GM19035 (cell line): Measurements from ENCODE around the gene TNFRSF8.

Source experiments
- ATAC-seq: cut with Tn5 transposase; IDR thresholded peaks from one replicate; pipeline ENCODE4 v1.9.1; 2021; ENCODE audit not compliant: unreplicated experiment

Gene TNFRSF8

GRCh38 chr1:12172042-12172851 is 109.1 kb downstream of the TNFRSF8 start:
- ATAC-seq = no peak

GRCh38 chr1:12173041-12173509 is 110.0 kb downstream of the TNFRSF8 start:
- no peak for ATAC-seq

DNA sequence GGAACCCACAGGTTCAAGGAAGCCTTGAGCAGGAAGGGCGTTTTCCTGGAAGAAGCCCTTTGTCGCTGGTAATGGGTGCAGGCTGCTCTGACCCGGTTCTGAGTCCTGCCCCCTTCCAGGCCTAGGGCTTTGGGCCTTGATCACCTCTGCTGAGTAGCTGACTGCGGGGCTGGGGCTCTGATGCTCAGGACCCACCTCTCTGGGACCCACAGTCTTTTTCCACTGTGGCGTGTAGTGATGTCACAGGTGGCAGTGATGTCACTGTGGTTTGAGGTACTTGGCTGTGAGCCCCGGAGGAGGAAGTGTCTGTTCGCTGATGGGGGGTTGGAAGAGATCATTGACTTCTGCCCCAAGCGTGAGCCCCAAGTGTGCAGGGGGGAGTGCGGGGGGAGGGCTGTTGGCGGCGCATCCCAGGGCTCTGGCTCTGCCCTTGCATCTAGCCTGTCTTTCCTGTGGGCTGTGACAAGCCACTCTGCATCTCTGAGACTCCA is 110.6 kb downstream of the TNFRSF8 start:
- no peak for ATAC-seq

GRCh38 chr1:12174924-12175810 is 112.1 kb downstream of the TNFRSF8 start:
- no peak for ATAC-seq

- no peak for ATAC-seq
Measured at GRCh38 chr1:12176298-12177118, 113.4 kb downstream of the TNFRSF8 start.

- no peak for ATAC-seq
Measured at GRCh38 chr1:12177156-12177998, 114.3 kb downstream of the TNFRSF8 start.

GRCh38 chr1:12177999-12178441 is 114.9 kb downstream of the TNFRSF8 start:
- ATAC-seq = no peak

- ATAC-seq = no peak
Measured at GRCh38 chr1:12178511-12178910, 115.4 kb downstream of the TNFRSF8 start.

DNA sequence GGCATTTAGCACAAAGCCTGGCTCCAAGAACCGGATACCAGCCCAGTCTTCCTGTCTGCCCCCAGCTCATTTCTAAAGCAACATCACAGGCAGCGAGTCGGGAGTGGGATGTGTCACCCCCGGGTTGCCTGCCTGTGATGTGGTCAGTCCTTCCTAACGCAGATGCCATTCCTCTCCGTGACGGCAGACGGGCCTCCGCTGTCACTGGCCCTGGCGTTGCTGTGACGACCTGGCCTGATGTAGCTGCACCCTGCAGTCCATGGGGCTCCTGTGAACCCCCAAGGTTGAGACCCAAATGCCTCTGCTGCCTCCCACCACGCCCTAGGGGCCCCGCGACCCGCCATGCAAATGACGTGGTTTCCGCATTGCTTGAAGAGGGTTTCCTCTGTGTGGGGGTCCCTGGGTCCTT is 116.0 kb downstream of the TNFRSF8 start:
- no peak for ATAC-seq

GRCh38 chr1:12179676-12180075 is 116.6 kb downstream of the TNFRSF8 start:
- ATAC-seq = no peak

GRCh38 chr1:12180315-12180714 is 117.2 kb downstream of the TNFRSF8 start:
- no peak for ATAC-seq

DNA sequence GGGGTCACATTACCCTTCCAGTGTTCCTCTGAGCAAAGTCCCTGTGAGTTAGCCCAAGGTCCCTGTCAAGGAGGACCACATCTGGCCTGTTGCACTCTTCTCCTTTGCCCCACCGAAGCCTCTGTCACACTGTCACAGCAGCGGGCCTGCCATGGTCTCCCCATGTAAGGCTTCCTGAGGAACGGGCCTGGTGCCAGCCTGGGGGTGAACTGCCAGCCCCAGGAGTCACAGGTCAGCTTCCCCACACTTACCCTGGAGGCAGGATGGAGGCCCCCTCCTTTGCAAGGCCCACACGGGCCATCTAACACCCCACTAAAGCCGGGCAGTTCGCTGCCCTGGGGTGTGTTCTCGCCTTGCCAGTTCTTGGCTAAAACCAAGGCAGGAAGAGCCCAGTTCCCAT is 117.8 kb downstream of the TNFRSF8 start:
- no peak for ATAC-seq

DNA sequence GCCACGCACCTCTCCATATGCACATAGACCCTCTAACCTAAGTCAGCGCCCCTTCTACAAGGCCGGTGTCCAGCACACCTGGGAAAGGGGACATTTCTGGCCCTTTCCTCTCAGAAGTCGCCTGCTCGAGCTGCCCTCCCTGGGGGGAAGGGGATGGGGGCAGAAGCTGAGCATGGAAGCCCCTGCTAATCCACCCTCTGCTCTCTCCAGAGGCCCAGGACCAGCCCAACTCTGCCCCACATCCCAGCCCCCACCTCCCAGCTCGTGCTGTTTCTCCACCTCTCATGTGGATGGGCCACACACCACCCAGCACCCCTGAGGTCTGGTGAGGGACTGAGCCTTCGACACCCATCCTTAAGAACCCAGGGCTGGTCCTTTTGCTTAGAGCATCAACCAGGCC is 118.5 kb downstream of the TNFRSF8 start:
- ATAC-seq = no peak

DNA sequence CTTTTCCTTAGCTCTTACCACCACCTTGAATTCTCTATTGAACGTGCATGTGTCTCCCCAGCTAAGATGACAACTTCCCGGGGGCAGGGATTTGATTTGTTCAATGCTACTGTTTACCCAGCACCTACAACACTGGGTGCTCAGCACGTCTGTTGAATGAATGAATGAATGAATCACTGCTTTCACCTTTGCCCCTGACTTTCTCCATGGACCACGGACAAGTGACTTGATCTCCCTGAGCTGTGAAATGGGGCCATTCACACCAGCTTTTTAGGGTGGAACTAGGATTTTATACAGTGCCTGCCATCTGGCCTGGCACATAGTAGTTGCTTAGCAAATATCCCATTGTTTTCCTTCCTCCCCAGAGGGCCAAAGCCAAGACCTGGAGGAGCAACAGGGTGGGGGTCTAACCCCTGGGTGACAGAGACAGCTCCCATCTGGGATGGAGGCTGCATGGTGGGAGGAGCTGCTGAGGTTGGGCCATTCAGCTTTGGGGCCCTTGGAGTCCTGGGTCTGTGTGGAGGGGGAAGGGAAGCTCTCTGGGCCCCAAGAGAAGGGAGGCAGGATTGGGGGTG is 119.4 kb downstream of the TNFRSF8 start:
- ATAC-seq = no peak

DNA sequence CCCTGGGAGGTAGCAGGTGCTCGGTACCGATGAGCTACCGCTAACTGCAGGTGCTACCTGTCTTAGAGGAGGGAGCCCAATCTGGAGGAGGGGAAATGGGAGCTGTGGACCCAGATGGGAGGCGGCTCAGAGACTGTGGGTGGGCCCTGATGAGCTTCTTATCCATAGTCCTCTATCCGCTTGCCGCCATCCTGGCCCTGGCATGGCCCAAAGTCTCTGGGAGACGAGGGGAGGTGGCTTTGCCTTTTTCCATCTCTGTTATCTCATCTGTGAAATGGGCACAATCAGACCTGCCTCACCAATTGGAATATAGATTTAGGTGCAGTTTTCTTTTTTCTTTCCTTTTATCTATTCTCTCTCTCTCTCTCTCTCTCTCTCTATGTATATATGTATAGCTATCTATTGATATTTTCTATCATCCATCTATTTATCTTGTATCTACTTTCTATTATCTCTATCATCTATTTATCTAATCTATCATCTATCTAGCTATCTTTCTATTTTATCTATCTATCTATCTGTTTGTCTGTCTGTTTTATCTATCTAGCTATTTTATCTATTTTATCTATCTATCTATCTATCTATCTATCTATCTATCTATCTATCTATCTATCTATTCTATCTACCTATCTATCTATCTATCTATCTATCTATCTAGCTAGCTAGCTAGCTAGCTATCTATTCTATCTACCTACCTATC is 120.1 kb downstream of the TNFRSF8 start:
- ATAC-seq = no peak

DNA sequence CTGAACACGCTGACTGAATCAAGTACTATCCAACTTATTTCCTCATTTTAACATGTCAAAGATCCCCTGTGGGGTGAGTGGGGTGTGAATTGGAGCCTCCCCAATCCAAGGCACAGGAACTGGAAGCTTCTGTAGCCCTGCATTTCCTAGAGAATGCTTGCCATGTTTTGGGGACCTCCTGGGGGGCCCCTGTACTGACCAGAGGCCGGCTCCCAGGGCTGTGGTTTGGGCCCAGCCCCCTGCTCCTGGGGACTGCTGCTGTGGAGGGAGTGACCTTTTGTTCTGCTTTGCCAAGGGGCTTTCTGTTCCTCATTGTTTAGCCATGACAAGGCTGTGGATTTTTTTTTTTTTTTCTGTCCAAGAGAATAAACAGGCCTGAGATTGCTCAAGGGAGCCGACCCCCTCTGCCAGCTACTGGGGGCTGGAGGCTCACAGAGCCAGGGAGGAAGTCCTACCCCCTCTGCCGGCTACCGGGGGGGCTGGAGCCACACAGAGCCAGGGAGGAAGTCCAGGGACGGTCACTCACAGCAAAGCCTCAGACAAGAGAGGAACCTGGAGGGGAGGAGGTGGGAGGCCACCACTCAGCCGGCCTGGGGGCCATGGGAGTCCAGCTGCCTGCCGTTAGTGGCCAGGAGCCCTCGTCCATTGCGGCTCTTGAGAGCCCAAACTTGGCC is 121.0 kb downstream of the TNFRSF8 start:
- ATAC-seq = no peak

DNA sequence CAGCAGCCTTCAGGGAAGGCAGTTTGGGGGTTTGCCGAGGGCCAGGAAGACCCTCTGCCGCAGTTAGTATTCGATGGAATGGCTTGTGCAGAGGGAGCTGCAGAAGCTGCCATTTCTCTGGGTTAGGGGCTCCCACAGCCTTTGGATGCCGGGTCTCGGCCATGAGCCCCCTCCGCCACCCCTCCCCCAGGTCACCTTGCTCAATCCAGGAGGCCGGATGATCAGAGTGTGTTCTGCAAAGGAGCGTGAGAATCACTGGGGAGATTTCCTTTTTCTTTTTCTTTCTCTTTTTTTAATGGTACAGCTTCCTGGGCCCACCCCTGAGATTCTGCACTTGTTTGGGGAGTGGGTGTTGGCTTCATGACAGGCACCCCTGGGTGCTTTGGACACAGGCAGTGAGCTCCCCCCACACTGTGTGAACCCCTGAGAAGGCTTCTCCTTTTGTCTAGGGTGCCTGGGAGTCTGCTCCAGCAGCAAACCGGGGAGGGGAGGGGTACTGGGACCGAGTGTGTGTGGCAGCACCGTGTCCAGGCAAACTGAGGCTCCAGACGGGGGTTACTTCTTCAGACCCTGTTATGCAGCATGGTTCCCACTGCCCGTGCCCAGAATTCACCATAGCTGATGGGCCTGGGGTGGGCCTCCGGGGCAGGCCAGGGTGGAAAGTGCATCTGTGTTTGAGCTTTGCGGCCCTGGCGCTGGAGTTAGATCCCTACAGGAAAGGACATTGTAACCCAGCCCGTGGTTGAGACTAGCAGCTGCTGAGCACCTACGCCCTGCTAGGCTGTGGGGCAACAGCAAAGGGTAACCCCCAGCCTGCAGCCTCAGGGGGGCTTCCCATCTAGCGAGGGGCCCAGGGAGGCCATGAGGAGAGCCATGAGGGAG is 122.2 kb downstream of the TNFRSF8 start:
- ATAC-seq = no peak
